H9 (cell line): ENCODE results near the gene DPH6. TPM values are rescaled to one million over a fixed set of nuclear protein-coding genes. Genes with fewer than 3 reads are reported as not detected.

Experiments used
- DNase-seq: peaks from one replicate; pipeline ENCODE4 v3.0.0-alpha.2; 2017
- H2AFZ ChIP-seq: one replicate; pipeline ENCODE4 v1.6.1; 2013; ENCODE audit warnings: mild to moderate bottlenecking, low read length, control low read depth, moderate library complexity
- H2AK5ac ChIP-seq: 2 replicates; pipeline ENCODE4 v1.6.1; 2013; ENCODE audit warnings: low read length, control low read depth, mixed read lengths; ENCODE audit not compliant: insufficient read length
- H2BK120ac ChIP-seq: one replicate; pipeline ENCODE4 v1.6.1; 2013; ENCODE audit warnings: low read depth, mild to moderate bottlenecking, low read length, control low read depth, inconsistent platforms; ENCODE audit not compliant: poor library complexity, severe bottlenecking
- H2BK12ac ChIP-seq: 2 replicates; pipeline ENCODE4 v1.6.1; 2013; ENCODE audit warnings: low read length, control low read depth, mixed read lengths, low read depth; ENCODE audit not compliant: insufficient read length
- H2BK15ac ChIP-seq: 2 replicates; pipeline ENCODE4 v1.6.1; 2013; ENCODE audit warnings: low read depth, low read length, control low read depth
- H2BK20ac ChIP-seq: one replicate; pipeline ENCODE4 v1.6.1; 2013; ENCODE audit warnings: low read depth, mild to moderate bottlenecking, low read length, control low read depth, inconsistent platforms; ENCODE audit not compliant: poor library complexity, severe bottlenecking
- H2BK5ac ChIP-seq: 2 replicates; pipeline ENCODE4 v1.6.1; 2013; ENCODE audit warnings: low read length, control low read depth, mixed read lengths; ENCODE audit not compliant: insufficient read length
- H3K14ac ChIP-seq: 2 replicates; pipeline ENCODE4 v1.6.1; 2013; ENCODE audit warnings: low read length, control low read depth; ENCODE audit not compliant: insufficient read depth
- H3K18ac ChIP-seq: 2 replicates; pipeline ENCODE4 v1.6.1; 2013; ENCODE audit warnings: low read depth, mild to moderate bottlenecking, mixed read lengths, low read length, control low read depth; ENCODE audit not compliant: insufficient read length
- H3K23ac ChIP-seq: 2 replicates; pipeline ENCODE4 v1.6.1; 2013; ENCODE audit warnings: low read length, control low read depth, mixed read lengths, low read depth; ENCODE audit not compliant: insufficient read length
- H3K23me2 ChIP-seq: 2 replicates; pipeline ENCODE4 v1.6.1; 2013; ENCODE audit warnings: low read depth, mild to moderate bottlenecking, mixed read lengths, low read length, control low read depth; ENCODE audit not compliant: insufficient read length, poor library complexity, severe bottlenecking
- H3K27ac ChIP-seq: 2 replicates; pipeline ENCODE4 v1.5.1; 2013; ENCODE audit warnings: low read length, control low read depth, mixed read lengths, low read depth; ENCODE audit not compliant: insufficient read length
- H3K27me3 ChIP-seq: 2 replicates; pipeline ENCODE4 v1.6.1; 2013; ENCODE audit warnings: low read length, control low read depth, inconsistent platforms; ENCODE audit not compliant: insufficient read depth
- H3K4ac ChIP-seq: 2 replicates; pipeline ENCODE4 v1.6.1; 2013; ENCODE audit warnings: low read depth, mild to moderate bottlenecking, control low read depth, inconsistent platforms, low read length, moderate library complexity
- H3K4me1 ChIP-seq: 2 replicates; pipeline ENCODE4 v1.6.1; 2013; ENCODE audit warnings: low read length, control low read depth, inconsistent platforms; ENCODE audit not compliant: insufficient read depth
- H3K4me2 ChIP-seq: 2 replicates; pipeline ENCODE4 v1.6.1; 2013; ENCODE audit warnings: low read length, control low read depth, mixed read lengths; ENCODE audit not compliant: insufficient read length, insufficient read depth
- H3K56ac ChIP-seq: 2 replicates; pipeline ENCODE4 v1.6.1; 2013; ENCODE audit warnings: low read depth, mild to moderate bottlenecking, mixed read lengths, low read length, control low read depth; ENCODE audit not compliant: insufficient read length
- H3K79me1 ChIP-seq: 2 replicates; pipeline ENCODE4 v1.6.1; 2013; ENCODE audit warnings: low read depth, mild to moderate bottlenecking, moderate library complexity, low read length, control low read depth, inconsistent platforms; ENCODE audit not compliant: insufficient read depth, poor library complexity, severe bottlenecking
- H3K79me2 ChIP-seq: 2 replicates; pipeline ENCODE4 v1.6.1; 2013; ENCODE audit warnings: low read length, control low read depth, inconsistent platforms; ENCODE audit not compliant: insufficient read depth
- H3K9ac ChIP-seq: 2 replicates; pipeline ENCODE4 v1.6.1; 2013; ENCODE audit warnings: low read length, control low read depth, mixed read lengths; ENCODE audit not compliant: insufficient read length; ENCODE audit errors: extremely low read depth
- H3K9me3 ChIP-seq: one replicate; pipeline ENCODE4 v1.6.1; 2013; ENCODE audit warnings: low read depth, low read length, inconsistent platforms; ENCODE audit not compliant: control insufficient read depth
- H3T11ph ChIP-seq: one replicate; pipeline ENCODE4 v1.6.1; 2013; ENCODE audit warnings: mild to moderate bottlenecking, low read length, control low read depth, inconsistent platforms
- H4K20me1 ChIP-seq: one replicate; pipeline ENCODE4 v1.6.1; 2013; ENCODE audit not compliant: control insufficient read depth, insufficient read length, insufficient read depth
- H4K5ac ChIP-seq: 2 replicates; pipeline ENCODE4 v1.6.1; 2013; ENCODE audit warnings: low read depth, mild to moderate bottlenecking, mixed read lengths, low read length, control low read depth; ENCODE audit not compliant: insufficient read length
- H4K8ac ChIP-seq: replicated peaks from 2 replicates; pipeline ENCODE4 v1.6.1; 2013; ENCODE audit warnings: low read length, control low read depth, mixed read lengths, low read depth; ENCODE audit not compliant: insufficient read length
- H4K91ac ChIP-seq: 2 replicates; pipeline ENCODE4 v1.6.1; 2013; ENCODE audit warnings: low read depth, mild to moderate bottlenecking, moderate library complexity, mixed read lengths, low read length, control low read depth; ENCODE audit not compliant: insufficient read length
- H3K27ac Mint-ChIP-seq, 3 experiments: 2 replicates in 2 of 3; 3 replicates in 1 of 3; pipeline ENCODE4 v1.8.0; 2020 to 2021; ENCODE audit warnings: mixed read lengths in 3 of 3, mild to moderate bottlenecking in 1 of 3, moderate library complexity in 1 of 3
- H3K27me3 Mint-ChIP-seq: 2 replicates; pipeline ENCODE4 v1.8.0; 2021; ENCODE audit warnings: low read depth, mild to moderate bottlenecking, moderate library complexity, mixed read lengths
- H3K36me3 Mint-ChIP-seq, 3 experiments: 2 replicates in 2 of 3; 3 replicates in 1 of 3; pipeline ENCODE4 v1.8.0; 2020 to 2021; ENCODE audit warnings: low read depth in 3 of 3, mixed read lengths in 3 of 3; ENCODE audit not compliant: insufficient read depth in 1 of 3
- H3K4me1 Mint-ChIP-seq, 2 experiments: 2 replicates each; pipeline ENCODE4 v1.8.0; 2020; ENCODE audit warnings: mixed read lengths in 2 of 2
- H3K4me3 Mint-ChIP-seq, 2 experiments: 2 replicates in 1 of 2; 3 replicates in 1 of 2; pipeline ENCODE4 v1.8.0; 2020 to 2021; ENCODE audit warnings: mild to moderate bottlenecking in 2 of 2, mixed read lengths in 2 of 2, moderate library complexity in 1 of 2
- H3K9me3 Mint-ChIP-seq, 2 experiments: 2 replicates in 1 of 2; 3 replicates in 1 of 2; pipeline ENCODE4 v1.8.0; 2020; ENCODE audit warnings: mild to moderate bottlenecking in 2 of 2, mixed read lengths in 2 of 2, moderate library complexity in 1 of 2
- CTCF ChIP-seq: fragments of 200-600 bp; sonication (generic); conservative IDR thresholded peaks from 3 replicates; pipeline ENCODE4 v1.8.0; 2021; ENCODE audit warnings: antibody characterized with exemption, mild to moderate bottlenecking
- WGBS: extraction: QIAGEN DNeasy Blood & Tissue Kit; methylation state at CpG from one replicate; pipeline ENCODE4 v1.1.7; 2013; ENCODE audit warnings: missing lambda C conversion rate, low lambda C conversion rate, mixed read lengths; ENCODE audit not compliant: insufficient read length; ENCODE audit errors: extremely low coverage; 5-methylcytosine and 5-hydroxymethylcytosine counted together
- total RNA-seq: library from RNA; stranded (reverse); gene quantifications from 2 replicates; pipeline ENCODE4 v1.2.1, GENCODE V29; 2021

DPH6 gene
- total RNA-seq, 1 experiment from 2014 or later: 42.0 TPM

GRCh38 chr15:35580606-35581005 lies 34.6 kb upstream of the DPH6 start:
- Histone ChIP-seq H2AFZ (no peak overlapping the region), H4K91ac (no peak overlapping the region), H4K20me1 (no peaks in the 10 kb centered on the region), H3K9ac (no peak overlapping the region), H3T11ph (no peak overlapping the region), H3K27me3 (no peaks in the 10 kb centered on the region), H2BK5ac (no peak overlapping the region), H3K56ac (no peak overlapping the region), H3K4ac (no peak overlapping the region), H3K4me1 (no peaks in the 10 kb centered on the region), H2BK120ac (no peak overlapping the region), H4K5ac (no peak overlapping the region), H4K8ac (no peak overlapping the region), H3K18ac (no peak overlapping the region), H3K79me1 (no peaks in the 10 kb centered on the region), H3K79me2 (no peaks in the 10 kb centered on the region), H2BK15ac (no peak overlapping the region), H2AK5ac (no peak overlapping the region), H3K9me3 (no peaks in the 10 kb centered on the region), H3K4me2 (no peak overlapping the region), H2BK20ac (no peak overlapping the region), H2BK12ac (no peak overlapping the region), H3K23ac (no peak overlapping the region), H3K23me2 (no peaks in the 10 kb centered on the region), H3K14ac (no peak overlapping the region), H3K27ac (no peak overlapping the region)
- no peaks in the 10 kb centered on the region for H3K36me3 Mint-ChIP-seq
- WGBS: no CpG with 5 or more reads among the region's 3 CpGs
- H3K27me3 Mint-ChIP-seq: no peaks in the 10 kb centered on the region
- no peaks in the 10 kb centered on the region for H3K9me3 Mint-ChIP-seq
- no peak for DNase-seq
- no peak overlapping the region for H3K4me3 Mint-ChIP-seq
- H3K4me1 Mint-ChIP-seq: no peaks in the 10 kb centered on the region
- H3K27ac Mint-ChIP-seq: no peak overlapping the region
- no peak for TF ChIP-seq CTCF
